ENCODE measurements around the gene QPCT.
A peak's percentile ranks its signal among the peaks of the same experiment; 100 is the strongest.
"Not testable (repeated sequence)": the region's sequence is repeated elsewhere in the genome, so short reads cannot be mapped to it uniquely, and the experiment has no call there.

The QPCT gene

DNA sequence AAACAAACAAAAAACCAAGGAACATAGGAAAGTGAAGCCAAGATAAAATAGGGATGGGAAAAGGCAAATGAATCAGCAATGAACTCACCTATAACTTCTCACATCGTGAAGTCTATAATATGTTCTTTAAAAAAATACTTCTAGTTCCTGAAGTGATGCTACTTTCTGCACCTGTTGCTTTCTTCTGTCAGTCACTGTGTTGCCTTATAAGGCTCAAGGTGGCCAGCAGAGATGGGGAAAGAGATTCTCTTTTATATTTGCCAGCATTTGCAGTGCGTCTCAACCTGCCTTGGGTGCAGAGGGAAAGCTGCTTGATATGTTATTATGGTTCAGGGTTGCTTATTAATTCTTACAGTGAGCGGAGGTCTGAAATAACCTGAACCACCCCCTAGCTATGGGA, 14.0 kb downstream of the QPCT start:
- DNase-seq (ENCODE audit: low spot score): no peak

DNA sequence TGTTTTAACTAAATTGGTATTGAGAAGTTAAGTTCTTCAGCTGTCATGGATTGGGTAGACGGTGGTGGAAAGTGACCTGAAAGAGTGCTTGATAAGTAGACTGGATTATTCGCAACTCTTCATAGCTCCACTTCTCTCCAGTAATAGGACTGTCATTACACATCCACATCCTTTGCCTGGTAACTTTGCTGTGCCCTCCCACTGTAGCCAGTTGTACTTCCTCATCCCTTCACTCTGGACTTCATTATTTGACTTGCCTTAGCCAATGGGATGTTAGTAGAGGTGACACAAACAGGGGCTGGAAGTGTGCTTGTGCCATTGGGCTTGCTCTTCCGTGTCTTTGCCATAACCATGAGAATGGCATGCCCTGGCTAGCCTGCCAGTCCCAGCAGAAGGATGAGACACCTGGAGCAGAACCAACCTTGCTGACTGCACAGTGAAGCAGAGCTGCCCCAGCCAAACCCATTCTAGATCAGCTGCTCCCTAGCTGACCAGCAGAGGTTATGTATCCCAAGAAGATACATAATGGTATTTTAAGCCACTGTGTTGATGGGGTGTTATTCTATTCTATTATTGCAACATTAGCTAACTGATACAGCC, 16.9 kb downstream of the QPCT start:
- no peak for DNase-seq (ENCODE audit: low spot score)

DNA sequence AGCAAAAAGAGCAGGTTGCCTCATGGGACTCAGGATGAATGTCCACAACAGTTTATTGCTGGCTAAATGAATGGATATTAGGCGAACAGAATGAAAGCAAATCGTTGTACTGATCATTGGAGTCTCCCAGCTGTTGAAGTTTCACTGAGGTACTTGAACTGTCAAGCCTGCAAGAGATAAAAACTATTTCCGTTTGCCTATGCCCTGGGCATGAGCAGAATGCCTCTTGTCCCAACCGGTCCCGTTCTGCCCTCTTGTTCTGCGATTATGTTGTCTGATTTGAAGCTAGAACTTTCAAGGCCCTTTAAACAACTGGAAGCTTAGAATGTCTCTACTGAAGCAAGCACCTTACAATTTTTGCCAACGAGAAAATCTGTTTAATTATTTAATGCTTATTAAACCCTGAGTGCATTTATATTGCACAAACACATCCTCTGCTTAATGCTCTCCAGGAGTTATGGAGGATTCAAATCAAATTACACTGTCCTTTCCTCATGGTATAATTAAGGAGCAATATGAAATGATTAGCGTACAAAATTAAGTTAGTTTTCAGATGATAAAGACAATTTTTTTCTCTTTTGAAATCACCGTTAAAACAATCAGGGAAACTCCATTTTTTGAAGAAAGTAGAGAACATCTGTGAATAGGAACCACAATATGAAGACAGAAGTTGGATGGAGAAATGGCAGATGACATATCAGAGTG, 17.7 kb downstream of the QPCT start:
- DNase-seq (ENCODE audit: low spot score): no peak

GRCh38 chr2:37364351-37364750, 19.9 kb downstream of the QPCT start:
- no peak for DNase-seq (ENCODE audit: low spot score)

DNA sequence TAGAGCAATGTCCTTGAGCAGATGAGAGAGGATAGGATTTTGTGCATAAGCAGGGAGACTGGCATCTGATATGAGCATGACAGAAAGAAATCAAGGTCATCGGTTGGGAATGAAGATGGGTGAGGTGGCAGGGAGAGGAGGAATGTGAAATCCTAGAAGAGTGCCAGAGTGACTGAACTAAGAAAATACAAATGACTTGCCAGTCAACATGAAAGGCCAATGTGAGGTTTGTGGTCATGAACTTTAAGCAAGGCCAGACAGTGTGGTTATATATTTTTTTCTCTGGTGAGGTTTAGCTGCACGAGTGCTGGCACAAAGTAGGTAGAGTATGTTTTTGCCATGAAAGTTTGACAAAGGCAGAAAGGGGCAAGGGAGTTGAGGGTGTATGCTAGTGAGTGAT, 21.2 kb downstream of the QPCT start:
- DNase-seq (ENCODE audit: low spot score): no peak

DNA sequence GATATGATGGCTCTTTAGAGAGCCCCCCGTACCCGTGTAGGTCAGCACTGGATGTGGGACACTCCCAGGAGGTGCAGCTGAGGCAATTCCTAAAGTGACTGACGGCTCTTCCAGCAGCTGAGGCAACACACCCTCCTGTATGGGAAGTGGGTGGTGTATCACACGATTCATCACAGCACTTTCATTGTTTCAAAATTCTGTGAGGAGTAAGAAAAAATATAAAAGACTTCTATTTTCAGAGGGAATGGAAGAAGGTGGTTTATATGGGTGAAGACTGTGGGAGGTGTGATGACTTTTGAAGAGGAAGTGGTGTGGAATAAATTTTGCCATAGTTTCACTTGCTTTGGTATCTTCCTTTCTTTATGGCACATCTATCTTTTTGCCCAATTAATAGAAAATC, 22.3 kb downstream of the QPCT start:
- DNase-seq (ENCODE audit: low spot score): peak; percentile 61

DNA sequence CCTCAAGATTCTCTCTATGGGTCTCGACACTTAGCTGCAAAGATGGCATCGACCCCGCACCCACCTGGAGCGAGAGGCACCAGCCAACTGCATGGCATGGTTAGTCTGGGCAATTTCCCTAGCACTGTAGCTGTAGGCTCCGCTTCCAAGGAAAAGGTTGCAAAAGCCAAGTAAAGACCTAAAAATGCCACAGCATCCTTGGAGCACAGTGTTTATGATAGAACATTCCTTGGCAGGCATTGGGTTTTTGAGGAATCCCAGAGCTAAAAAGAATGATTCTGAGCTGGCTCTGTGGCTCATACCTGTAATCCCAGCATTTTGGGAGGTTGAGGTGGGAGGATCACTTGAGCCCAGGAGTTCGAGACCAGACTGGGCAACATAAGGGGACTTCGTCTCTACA, 22.9 kb downstream of the QPCT start:
- DNase-seq (ENCODE audit: low spot score): no peak

DNA sequence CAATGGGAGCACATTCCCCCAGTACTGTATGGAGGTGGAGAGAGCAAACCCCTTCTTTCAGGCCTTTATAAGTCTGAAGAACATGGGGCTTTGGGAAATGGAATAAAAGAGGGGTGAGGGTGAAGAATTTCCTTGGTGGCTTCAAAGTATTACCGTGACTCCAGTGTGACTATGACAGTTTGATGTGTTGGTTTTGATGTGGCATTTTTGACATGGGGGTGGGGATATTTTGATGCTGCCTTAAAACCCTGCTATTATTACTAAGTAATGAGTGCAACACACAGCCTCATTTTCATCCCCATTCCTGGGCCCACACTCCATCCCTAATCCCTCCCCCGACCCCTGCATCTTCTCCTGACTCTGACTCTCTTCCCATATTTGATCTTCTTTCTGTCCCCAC, 23.6 kb downstream of the QPCT start:
- no peak for DNase-seq (ENCODE audit: low spot score)

DNA sequence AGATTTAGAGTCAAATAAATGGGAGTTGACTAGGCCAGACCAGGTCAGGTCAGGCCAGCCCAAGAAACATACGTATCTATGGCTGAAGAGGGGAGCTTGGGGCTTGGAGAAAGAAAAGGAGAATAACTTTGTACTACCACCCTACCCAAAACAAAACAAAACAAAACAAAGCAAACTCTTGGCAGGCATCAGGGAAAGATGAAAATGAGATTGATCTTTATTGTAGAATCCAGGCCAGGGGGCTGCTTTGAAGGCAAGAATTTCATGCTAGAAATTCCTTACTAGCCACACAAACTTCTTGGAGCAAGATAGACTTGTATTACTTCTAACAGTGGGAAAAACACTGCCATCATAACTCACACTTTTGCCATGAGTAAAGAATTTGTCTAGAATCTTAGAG, 26.2 kb downstream of the QPCT start:
- no peak for DNase-seq (ENCODE audit: low spot score)

- no peak for DNase-seq (ENCODE audit: low spot score)
These were observed 27.6 kb downstream of the QPCT start for GRCh38 chr2:37372000-37372399.

- no peak for DNase-seq (ENCODE audit: low spot score)
These were observed 31.4 kb downstream of the QPCT start for GRCh38 chr2:37375741-37376288.

- DNase-seq (ENCODE audit: low spot score): no peak
These were observed 32.2 kb downstream of the QPCT start for GRCh38 chr2:37376421-37377186.

GRCh38 chr2:37377187-37377532, 32.7 kb downstream of the QPCT start:
- DNase-seq (ENCODE audit: low spot score): no peak

GRCh38 chr2:37378411-37378810, 34.0 kb downstream of the QPCT start:
- no peak for DNase-seq (ENCODE audit: low spot score)

DNA sequence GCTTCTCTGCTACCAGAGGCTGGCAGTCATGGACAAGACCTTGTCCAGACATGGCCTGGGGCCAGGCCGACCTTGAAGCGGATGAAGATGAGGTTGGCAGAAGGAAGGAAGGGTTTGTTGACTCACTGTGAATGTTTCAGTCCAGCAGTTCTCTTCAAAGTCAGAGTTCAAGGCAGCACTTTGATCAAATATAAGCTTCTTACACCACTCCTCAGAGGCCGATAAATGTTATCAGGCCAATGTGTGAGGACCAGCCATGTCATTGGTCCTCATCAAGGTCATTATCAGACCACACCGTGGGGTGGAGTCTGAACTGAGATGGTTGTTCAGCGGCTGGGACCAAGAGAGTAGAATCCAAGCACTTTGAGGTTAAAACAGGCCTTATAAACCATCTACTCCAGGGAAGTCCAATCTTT, 35.5 kb downstream of the QPCT start:
- no peak for DNase-seq (ENCODE audit: low spot score)

DNA sequence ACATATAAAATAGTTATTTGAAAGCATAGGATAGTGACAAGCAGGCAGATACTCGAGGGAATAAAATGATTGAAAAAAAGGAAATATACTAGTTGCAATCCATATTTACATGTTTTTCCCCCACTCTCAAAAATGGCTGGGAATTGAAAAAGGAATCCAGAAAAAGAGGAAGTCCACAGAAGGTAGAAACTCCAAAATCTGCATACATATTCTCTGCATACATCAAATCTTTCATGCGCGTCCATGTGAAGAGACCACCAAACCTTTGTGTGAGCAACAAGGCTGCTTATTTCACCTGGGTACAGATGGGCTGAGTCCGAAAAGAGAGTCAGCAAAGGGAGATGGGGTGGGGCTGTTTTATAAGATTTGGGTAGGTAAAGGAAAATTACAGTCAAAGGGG, 36.4 kb downstream of the QPCT start:
- not testable (repeated sequence) for DNase-seq (ENCODE audit: low spot score)

DNA sequence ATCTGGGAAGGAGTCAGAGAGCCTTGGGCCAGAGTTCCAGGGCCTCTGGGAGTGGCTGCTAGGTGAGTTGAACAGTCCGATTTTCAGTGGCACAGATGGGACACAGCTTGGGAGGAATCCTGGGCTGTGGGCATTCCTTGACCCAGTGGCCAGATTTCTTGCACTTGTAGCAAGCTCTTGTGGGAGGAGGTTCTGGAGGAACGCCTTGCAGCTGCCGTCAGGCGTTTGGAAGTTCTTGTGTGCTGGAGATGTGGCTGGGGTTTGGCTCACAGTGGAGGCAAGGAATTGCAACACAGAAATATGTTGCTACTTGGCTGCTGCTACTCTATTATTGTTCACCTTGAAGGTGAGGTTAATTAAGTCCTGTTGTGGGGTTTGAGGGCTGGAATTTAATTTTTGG, 39.8 kb downstream of the QPCT start:
- not testable (repeated sequence) for DNase-seq (ENCODE audit: low spot score)

- no peak for DNase-seq (ENCODE audit: low spot score)
These were observed 42.9 kb downstream of the QPCT start for GRCh38 chr2:37387148-37387835.

GRCh38 chr2:37388074-37388473, 43.6 kb downstream of the QPCT start:
- no peak for DNase-seq (ENCODE audit: low spot score)

DNA sequence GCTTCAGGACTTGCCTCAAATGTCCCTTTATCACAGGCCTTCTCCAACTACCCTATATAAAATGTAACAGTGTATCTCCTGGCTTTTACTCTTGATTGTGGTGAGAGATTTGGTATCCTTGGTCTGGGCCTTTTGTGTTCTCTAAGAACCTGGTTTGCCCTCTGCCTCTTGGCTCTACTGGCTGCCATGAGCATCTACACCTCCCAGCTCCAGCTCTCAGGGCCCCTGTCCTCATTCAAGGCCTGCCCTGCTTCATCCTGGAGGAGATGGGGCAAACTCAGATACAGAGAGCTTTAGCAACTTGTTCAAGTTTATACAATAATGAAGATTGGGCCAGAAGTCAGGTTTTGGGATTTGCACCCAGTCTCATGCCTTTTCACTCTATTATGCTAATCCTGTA, 45.0 kb downstream of the QPCT start:
- DNase-seq (ENCODE audit: low spot score): no peak

GRCh38 chr2:37389989-37390765, 45.7 kb downstream of the QPCT start:
- peak; percentile 70 for DNase-seq (ENCODE audit: low spot score)

DNA sequence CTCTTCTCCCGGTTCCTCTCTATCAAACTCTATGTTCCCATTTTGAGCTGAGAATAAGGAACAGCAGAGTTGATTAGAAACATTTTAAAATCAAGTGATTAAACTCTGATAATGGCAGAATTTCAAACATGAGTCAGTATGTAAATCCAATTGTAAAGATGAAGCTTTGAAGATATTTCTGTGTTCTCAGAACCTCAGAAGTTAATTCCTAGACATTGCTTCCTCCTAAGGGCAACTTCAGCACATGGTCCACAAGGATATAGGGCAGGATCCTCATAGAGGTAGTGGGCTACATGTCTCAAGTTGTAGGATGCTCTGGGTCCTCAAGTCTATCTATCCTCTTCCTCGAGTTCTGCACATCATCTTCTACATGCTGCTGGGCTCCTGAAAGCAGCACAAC, 46.3 kb downstream of the QPCT start:
- no peak for DNase-seq (ENCODE audit: low spot score)

All from putamen (tissue), 1 donor.